Smooth muscle cell (in vitro differentiated cells): Measurements from ENCODE around the gene SF3A1. TPM values are rescaled to one million over a fixed set of nuclear protein-coding genes. Genes with fewer than 3 reads are reported as not detected.

ENCODE experiments used
- DNase-seq: peaks from one replicate; lab custom pipeline; 2025; ENCODE audit not compliant: unreplicated experiment; lab: John Stamatoyannopoulos, UW
- H2AFZ ChIP-seq: fragments of 200-600 bp; sonication (generic); 2 replicates; pipeline ENCODE4 v1.6.0; 2016; ENCODE audit warnings: antibody characterized with exemption, low read depth, mild to moderate bottlenecking
- H3F3A ChIP-seq: fragments of 200-600 bp; sonication (generic); 2 replicates; pipeline ENCODE4 v1.6.0; 2017; ENCODE audit warnings: antibody characterized with exemption, low read depth
- H3K27ac ChIP-seq: fragments of 200-600 bp; sonication (generic); 2 replicates; pipeline ENCODE4 v1.5.1; 2016; ENCODE audit warnings: low read depth, mild to moderate bottlenecking
- H3K27me3 ChIP-seq: fragments of 200-600 bp; sonication (generic); 2 replicates; pipeline ENCODE4 v1.6.1; 2016; ENCODE audit warnings: low read depth, mild to moderate bottlenecking
- H3K36me3 ChIP-seq: fragments of 200-600 bp; sonication (generic); 2 replicates; pipeline ENCODE4 v1.5.1; 2016; ENCODE audit warnings: low read depth
- H3K4me1 ChIP-seq: fragments of 200-600 bp; sonication (generic); 2 replicates; pipeline ENCODE4 v1.5.1; 2016; ENCODE audit warnings: low read depth
- H3K4me2 ChIP-seq: fragments of 200-600 bp; sonication (generic); 2 replicates; pipeline ENCODE4 v1.6.0; 2016; ENCODE audit warnings: mild to moderate bottlenecking
- H3K4me3 ChIP-seq: fragments of 200-600 bp; sonication (generic); 2 replicates; pipeline ENCODE4 v1.5.1; 2016; ENCODE audit warnings: mild to moderate bottlenecking
- H3K79me2 ChIP-seq: fragments of 200-600 bp; sonication (generic); 2 replicates; pipeline ENCODE4 v1.6.0; 2016; ENCODE audit warnings: low read depth, mild to moderate bottlenecking
- H3K9ac ChIP-seq: fragments of 200-600 bp; sonication (generic); 2 replicates; pipeline ENCODE4 v1.6.0; 2016; ENCODE audit warnings: low read depth
- H3K9me3 ChIP-seq: fragments of 200-600 bp; sonication (generic); replicated peaks from 2 replicates; pipeline ENCODE4 v1.5.1; 2016; ENCODE audit warnings: low read depth
- H4K20me1 ChIP-seq: fragments of 200-600 bp; sonication (generic); 2 replicates; pipeline ENCODE4 v1.6.0; 2016; ENCODE audit warnings: low read depth
- WGBS: methylation state at CpG from one replicate; pipeline ENCODE4 v1.1.7; 2016; ENCODE audit warnings: low lambda C conversion rate; 5-methylcytosine and 5-hydroxymethylcytosine counted together
- polyA plus RNA-seq: library from polyadenylated mRNA; unstranded; fragments of >200 nt; fragmentation: Nextera tagmentation; extraction: Ambion mirVana; gene quantifications from 2 replicates; pipeline ENCODE4 v1.2.1, GENCODE V29; 2016
- total RNA-seq: library from RNA; depleted of rRNA; stranded (reverse); fragments of >200 nt; gene quantifications from 2 replicates; pipeline ENCODE4 v1.2.3, GENCODE V29; 2014
- TF ChIP-seq, protein P1 (sequence below): fragments of 200-600 bp; sonication (generic); IDR thresholded peaks from 2 replicates; pipeline ENCODE4 v1.5.1; 2017; ENCODE audit warnings: borderline replicate concordance, mild to moderate bottlenecking, antibody characterized with exemption; ENCODE audit not compliant: insufficient read depth, poor library complexity, severe bottlenecking

SF3A1 gene
- total and polyA plus RNA-seq, 2 experiments from 2014 or later = 55.0 to 86.7 TPM

DNA sequence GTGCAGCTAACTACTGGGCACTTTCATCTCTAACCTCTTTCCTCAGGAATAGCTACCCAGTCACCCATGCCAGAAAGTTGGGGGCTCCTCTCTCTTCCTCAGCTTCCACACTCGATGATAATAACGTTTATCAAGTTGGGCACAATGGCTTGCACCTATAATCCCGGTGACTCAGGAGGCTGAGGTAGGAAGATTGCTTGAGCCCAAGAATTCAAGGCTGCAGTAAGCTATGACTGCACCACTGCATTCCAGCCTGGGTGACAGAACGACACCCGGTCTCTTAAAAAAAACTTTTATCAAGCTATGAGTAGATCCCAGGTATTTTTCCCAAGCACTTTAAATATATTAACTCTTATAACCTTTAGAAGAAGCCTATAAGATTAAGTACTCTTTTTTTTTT, 2.0 kb downstream of the SF3A1 start:
- peaks cover 18% of the 10 kb centered on the region for H3K4me1 ChIP-seq
- H2AFZ ChIP-seq = no peak overlapping the region
- no peak overlapping the region for H3K9ac ChIP-seq
- H3K79me2 ChIP-seq = peaks cover 59% of the 10 kb centered on the region
- peak overlapping the region; percentile 99 for H3K4me2 ChIP-seq
- no peaks in the 10 kb centered on the region for H3K27me3 ChIP-seq
- TF ChIP-seq, protein P1, sequence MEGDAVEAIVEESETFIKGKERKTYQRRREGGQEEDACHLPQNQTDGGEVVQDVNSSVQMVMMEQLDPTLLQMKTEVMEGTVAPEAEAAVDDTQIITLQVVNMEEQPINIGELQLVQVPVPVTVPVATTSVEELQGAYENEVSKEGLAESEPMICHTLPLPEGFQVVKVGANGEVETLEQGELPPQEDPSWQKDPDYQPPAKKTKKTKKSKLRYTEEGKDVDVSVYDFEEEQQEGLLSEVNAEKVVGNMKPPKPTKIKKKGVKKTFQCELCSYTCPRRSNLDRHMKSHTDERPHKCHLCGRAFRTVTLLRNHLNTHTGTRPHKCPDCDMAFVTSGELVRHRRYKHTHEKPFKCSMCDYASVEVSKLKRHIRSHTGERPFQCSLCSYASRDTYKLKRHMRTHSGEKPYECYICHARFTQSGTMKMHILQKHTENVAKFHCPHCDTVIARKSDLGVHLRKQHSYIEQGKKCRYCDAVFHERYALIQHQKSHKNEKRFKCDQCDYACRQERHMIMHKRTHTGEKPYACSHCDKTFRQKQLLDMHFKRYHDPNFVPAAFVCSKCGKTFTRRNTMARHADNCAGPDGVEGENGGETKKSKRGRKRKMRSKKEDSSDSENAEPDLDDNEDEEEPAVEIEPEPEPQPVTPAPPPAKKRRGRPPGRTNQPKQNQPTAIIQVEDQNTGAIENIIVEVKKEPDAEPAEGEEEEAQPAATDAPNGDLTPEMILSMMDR = no peak
- no peaks in the 10 kb centered on the region for H3F3A ChIP-seq
- 84% methylated on average over 5 of the region's 5 CpGs for WGBS
- no peak overlapping the region for H3K27ac ChIP-seq
- no peak for DNase-seq
- H4K20me1 ChIP-seq = peaks cover 65% of the 10 kb centered on the region
- no peaks in the 10 kb centered on the region for H3K9me3 ChIP-seq
- no peak overlapping the region for H3K4me3 ChIP-seq
- no peaks in the 10 kb centered on the region for H3K36me3 ChIP-seq

DNA sequence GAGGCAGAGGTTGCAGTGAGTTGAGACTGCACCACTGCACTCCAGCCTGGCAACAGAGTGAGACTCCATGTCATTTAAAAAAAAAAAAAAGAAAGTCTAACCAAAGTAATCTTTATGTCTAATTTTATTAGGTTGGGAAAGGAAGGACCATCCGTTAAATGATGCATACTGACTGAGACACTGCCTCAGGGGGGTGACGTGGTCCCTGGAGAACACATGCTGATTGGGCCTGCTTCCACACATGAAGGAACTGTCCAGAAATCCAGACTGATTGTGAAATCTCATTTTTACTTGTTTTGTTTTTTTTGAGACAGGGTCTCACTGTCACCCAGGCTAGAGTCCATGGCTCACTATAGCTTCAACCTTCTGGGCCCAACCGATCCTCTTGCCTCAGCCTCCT, 5.5 kb downstream of the SF3A1 start:
- peaks cover 74% of the 10 kb centered on the region for H3K79me2 ChIP-seq
- H3K36me3 ChIP-seq = no peaks in the 10 kb centered on the region
- no peak overlapping the region for H2AFZ ChIP-seq
- DNase-seq = no peak
- no peak overlapping the region for H3K9ac ChIP-seq
- H3F3A ChIP-seq = no peaks in the 10 kb centered on the region
- H3K4me3 ChIP-seq = no peak overlapping the region
- H4K20me1 ChIP-seq = peaks cover 98% of the 10 kb centered on the region
- H3K4me2 ChIP-seq = no peak overlapping the region
- peaks cover 11% of the 10 kb centered on the region for H3K4me1 ChIP-seq
- H3K9me3 ChIP-seq = no peaks in the 10 kb centered on the region
- 90% methylated on average over 3 of the region's 3 CpGs for WGBS
- TF ChIP-seq, protein P1 = no peak
- no peak overlapping the region for H3K27ac ChIP-seq
- H3K27me3 ChIP-seq = no peaks in the 10 kb centered on the region

DNA sequence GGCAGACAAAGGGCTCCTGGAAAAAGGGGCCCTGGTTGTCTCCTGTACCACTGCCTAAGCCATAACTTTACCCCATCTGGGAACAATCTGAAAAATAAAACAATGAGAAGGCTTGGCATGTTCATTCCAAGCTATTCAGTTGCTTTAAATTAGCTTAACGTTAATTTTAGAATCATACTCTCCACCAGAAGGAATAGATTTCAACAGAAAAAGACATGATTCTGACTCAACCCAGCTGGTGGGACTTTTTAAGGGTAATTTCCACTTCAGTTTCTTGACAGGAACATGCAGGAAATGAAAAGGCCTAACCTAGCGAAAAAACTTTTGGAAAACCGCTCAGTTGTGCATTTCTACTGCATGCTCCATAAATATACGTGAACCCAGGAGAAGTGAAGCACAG, 7.9 kb downstream of the SF3A1 start:
- Histone ChIP-seq H3K9ac (no peak overlapping the region), H3K27ac (no peak overlapping the region), H3K79me2 (peaks cover 50% of the 10 kb centered on the region), H3K4me1 (no peaks in the 10 kb centered on the region), H3K4me2 (no peak overlapping the region), H3K4me3 (no peak overlapping the region), H3K9me3 (no peaks in the 10 kb centered on the region), H3K36me3 (peaks cover 21% of the 10 kb centered on the region), H2AFZ (no peak overlapping the region), H3F3A (no peaks in the 10 kb centered on the region), H4K20me1 (peaks cover 81% of the 10 kb centered on the region), H3K27me3 (no peaks in the 10 kb centered on the region)
- WGBS = 98% methylated on average over 4 of the region's 4 CpGs
- no peak for DNase-seq
- TF ChIP-seq, protein P1 = no peak

DNA sequence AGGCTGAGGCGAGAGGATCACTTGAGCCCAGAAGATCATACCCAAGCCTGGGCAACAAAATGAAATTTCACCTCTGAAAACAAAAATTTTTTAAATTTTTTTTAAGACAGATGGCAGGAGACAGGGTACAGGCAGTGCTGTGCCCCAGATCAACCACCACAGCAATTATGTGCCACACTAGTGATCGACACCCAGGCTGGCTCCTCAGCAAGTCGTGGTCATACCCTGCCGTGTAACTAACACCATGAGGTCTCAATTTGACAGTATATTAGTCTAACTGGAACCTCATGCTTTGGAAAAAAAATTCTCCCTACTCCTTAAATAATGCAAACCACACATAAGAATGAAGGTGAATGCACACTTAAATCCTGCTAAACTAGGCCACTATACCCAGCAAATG, 8.3 kb downstream of the SF3A1 start:
- Histone ChIP-seq H4K20me1 (peaks cover 79% of the 10 kb centered on the region), H3K4me1 (no peaks in the 10 kb centered on the region), H3K9ac (no peak overlapping the region), H3K27me3 (no peaks in the 10 kb centered on the region), H3K4me3 (no peak overlapping the region), H3K9me3 (no peaks in the 10 kb centered on the region), H2AFZ (no peak overlapping the region), H3K36me3 (peaks cover 23% of the 10 kb centered on the region), H3K79me2 (peaks cover 46% of the 10 kb centered on the region), H3K27ac (no peak overlapping the region), H3K4me2 (no peak overlapping the region), H3F3A (no peaks in the 10 kb centered on the region)
- TF ChIP-seq, protein P1 = no peak
- DNase-seq = no peak
- 98% methylated on average over 4 of the region's 4 CpGs for WGBS
